H9 (cell line): Measurements from ENCODE around the gene CFAP47. TPM values are rescaled to one million over a fixed set of nuclear protein-coding genes. Genes with fewer than 3 reads are reported as not detected.

Experiments used
- DNase-seq: peaks from one replicate; pipeline ENCODE4 v3.0.0-alpha.2; 2017
- H2AFZ ChIP-seq: one replicate; pipeline ENCODE4 v1.6.1; 2013; ENCODE audit warnings: mild to moderate bottlenecking, low read length, control low read depth, moderate library complexity
- H2AK5ac ChIP-seq: 2 replicates; pipeline ENCODE4 v1.6.1; 2013; ENCODE audit warnings: low read length, control low read depth, mixed read lengths; ENCODE audit not compliant: insufficient read length
- H2BK120ac ChIP-seq: one replicate; pipeline ENCODE4 v1.6.1; 2013; ENCODE audit warnings: low read depth, mild to moderate bottlenecking, low read length, control low read depth, inconsistent platforms; ENCODE audit not compliant: poor library complexity, severe bottlenecking
- H2BK12ac ChIP-seq: 2 replicates; pipeline ENCODE4 v1.6.1; 2013; ENCODE audit warnings: low read length, control low read depth, mixed read lengths, low read depth; ENCODE audit not compliant: insufficient read length
- H2BK15ac ChIP-seq: 2 replicates; pipeline ENCODE4 v1.6.1; 2013; ENCODE audit warnings: low read depth, low read length, control low read depth
- H2BK20ac ChIP-seq: one replicate; pipeline ENCODE4 v1.6.1; 2013; ENCODE audit warnings: low read depth, mild to moderate bottlenecking, low read length, control low read depth, inconsistent platforms; ENCODE audit not compliant: poor library complexity, severe bottlenecking
- H2BK5ac ChIP-seq: 2 replicates; pipeline ENCODE4 v1.6.1; 2013; ENCODE audit warnings: low read length, control low read depth, mixed read lengths; ENCODE audit not compliant: insufficient read length
- H3K14ac ChIP-seq: 2 replicates; pipeline ENCODE4 v1.6.1; 2013; ENCODE audit warnings: low read length, control low read depth; ENCODE audit not compliant: insufficient read depth
- H3K18ac ChIP-seq: 2 replicates; pipeline ENCODE4 v1.6.1; 2013; ENCODE audit warnings: low read depth, mild to moderate bottlenecking, mixed read lengths, low read length, control low read depth; ENCODE audit not compliant: insufficient read length
- H3K23ac ChIP-seq: 2 replicates; pipeline ENCODE4 v1.6.1; 2013; ENCODE audit warnings: low read length, control low read depth, mixed read lengths, low read depth; ENCODE audit not compliant: insufficient read length
- H3K23me2 ChIP-seq: 2 replicates; pipeline ENCODE4 v1.6.1; 2013; ENCODE audit warnings: low read depth, mild to moderate bottlenecking, mixed read lengths, low read length, control low read depth; ENCODE audit not compliant: insufficient read length, poor library complexity, severe bottlenecking
- H3K27ac ChIP-seq: 2 replicates; pipeline ENCODE4 v1.5.1; 2013; ENCODE audit warnings: low read length, control low read depth, mixed read lengths, low read depth; ENCODE audit not compliant: insufficient read length
- H3K27me3 ChIP-seq: 2 replicates; pipeline ENCODE4 v1.6.1; 2013; ENCODE audit warnings: low read length, control low read depth, inconsistent platforms; ENCODE audit not compliant: insufficient read depth
- H3K4ac ChIP-seq: 2 replicates; pipeline ENCODE4 v1.6.1; 2013; ENCODE audit warnings: low read depth, mild to moderate bottlenecking, control low read depth, inconsistent platforms, low read length, moderate library complexity
- H3K4me1 ChIP-seq: 2 replicates; pipeline ENCODE4 v1.6.1; 2013; ENCODE audit warnings: low read length, control low read depth, inconsistent platforms; ENCODE audit not compliant: insufficient read depth
- H3K4me2 ChIP-seq: 2 replicates; pipeline ENCODE4 v1.6.1; 2013; ENCODE audit warnings: low read length, control low read depth, mixed read lengths; ENCODE audit not compliant: insufficient read length, insufficient read depth
- H3K56ac ChIP-seq: 2 replicates; pipeline ENCODE4 v1.6.1; 2013; ENCODE audit warnings: low read depth, mild to moderate bottlenecking, mixed read lengths, low read length, control low read depth; ENCODE audit not compliant: insufficient read length
- H3K79me1 ChIP-seq: 2 replicates; pipeline ENCODE4 v1.6.1; 2013; ENCODE audit warnings: low read depth, mild to moderate bottlenecking, moderate library complexity, low read length, control low read depth, inconsistent platforms; ENCODE audit not compliant: insufficient read depth, poor library complexity, severe bottlenecking
- H3K79me2 ChIP-seq: 2 replicates; pipeline ENCODE4 v1.6.1; 2013; ENCODE audit warnings: low read length, control low read depth, inconsistent platforms; ENCODE audit not compliant: insufficient read depth
- H3K9ac ChIP-seq: 2 replicates; pipeline ENCODE4 v1.6.1; 2013; ENCODE audit warnings: low read length, control low read depth, mixed read lengths; ENCODE audit not compliant: insufficient read length; ENCODE audit errors: extremely low read depth
- H3K9me3 ChIP-seq: one replicate; pipeline ENCODE4 v1.6.1; 2013; ENCODE audit warnings: low read depth, low read length, inconsistent platforms; ENCODE audit not compliant: control insufficient read depth
- H3T11ph ChIP-seq: one replicate; pipeline ENCODE4 v1.6.1; 2013; ENCODE audit warnings: mild to moderate bottlenecking, low read length, control low read depth, inconsistent platforms
- H4K20me1 ChIP-seq: one replicate; pipeline ENCODE4 v1.6.1; 2013; ENCODE audit not compliant: control insufficient read depth, insufficient read length, insufficient read depth
- H4K5ac ChIP-seq: 2 replicates; pipeline ENCODE4 v1.6.1; 2013; ENCODE audit warnings: low read depth, mild to moderate bottlenecking, mixed read lengths, low read length, control low read depth; ENCODE audit not compliant: insufficient read length
- H4K8ac ChIP-seq: replicated peaks from 2 replicates; pipeline ENCODE4 v1.6.1; 2013; ENCODE audit warnings: low read length, control low read depth, mixed read lengths, low read depth; ENCODE audit not compliant: insufficient read length
- H4K91ac ChIP-seq: 2 replicates; pipeline ENCODE4 v1.6.1; 2013; ENCODE audit warnings: low read depth, mild to moderate bottlenecking, moderate library complexity, mixed read lengths, low read length, control low read depth; ENCODE audit not compliant: insufficient read length
- H3K27ac Mint-ChIP-seq, 3 experiments: 2 replicates in 2 of 3; 3 replicates in 1 of 3; pipeline ENCODE4 v1.8.0; 2020 to 2021; ENCODE audit warnings: mixed read lengths in 3 of 3, mild to moderate bottlenecking in 1 of 3, moderate library complexity in 1 of 3
- H3K27me3 Mint-ChIP-seq: 2 replicates; pipeline ENCODE4 v1.8.0; 2021; ENCODE audit warnings: low read depth, mild to moderate bottlenecking, moderate library complexity, mixed read lengths
- H3K36me3 Mint-ChIP-seq, 3 experiments: 2 replicates in 2 of 3; 3 replicates in 1 of 3; pipeline ENCODE4 v1.8.0; 2020 to 2021; ENCODE audit warnings: low read depth in 3 of 3, mixed read lengths in 3 of 3; ENCODE audit not compliant: insufficient read depth in 1 of 3
- H3K4me1 Mint-ChIP-seq, 2 experiments: 2 replicates each; pipeline ENCODE4 v1.8.0; 2020; ENCODE audit warnings: mixed read lengths in 2 of 2
- H3K4me3 Mint-ChIP-seq, 2 experiments: 2 replicates in 1 of 2; 3 replicates in 1 of 2; pipeline ENCODE4 v1.8.0; 2020 to 2021; ENCODE audit warnings: mild to moderate bottlenecking in 2 of 2, mixed read lengths in 2 of 2, moderate library complexity in 1 of 2
- H3K9me3 Mint-ChIP-seq, 2 experiments: 2 replicates in 1 of 2; 3 replicates in 1 of 2; pipeline ENCODE4 v1.8.0; 2020; ENCODE audit warnings: mild to moderate bottlenecking in 2 of 2, mixed read lengths in 2 of 2, moderate library complexity in 1 of 2
- CTCF ChIP-seq: fragments of 200-600 bp; sonication (generic); conservative IDR thresholded peaks from 3 replicates; pipeline ENCODE4 v1.8.0; 2021; ENCODE audit warnings: antibody characterized with exemption, mild to moderate bottlenecking
- total RNA-seq: library from RNA; stranded (reverse); gene quantifications from 2 replicates; pipeline ENCODE4 v1.2.1, GENCODE V29; 2021

CFAP47 gene
- total RNA-seq, 1 experiment from 2014 or later, result not detected

GRCh38 chrX:36160081-36160480 is 240.5 kb downstream of the CFAP47 start:
- no peak for DNase-seq
- no peak overlapping the region for H3K4me2 ChIP-seq
- Mint-ChIP-seq H3K9me3 (peaks cover 24 to 30% of the 10 kb centered on the region in 2 experiments), H3K27ac (no peak overlapping the region), H3K36me3 (no peaks in the 10 kb centered on the region), H3K4me1 (no peaks in the 10 kb centered on the region), H3K27me3 (no peaks in the 10 kb centered on the region), H3K4me3 (no peak overlapping the region)
- no peak overlapping the region for H3K56ac ChIP-seq
- H3K4me1 ChIP-seq, result no peaks in the 10 kb centered on the region; the same call in 1 of the 2 replicates
- no peak overlapping the region for H2BK120ac ChIP-seq
- no peak overlapping the region for H2BK5ac ChIP-seq
- no peak overlapping the region for H3K4ac ChIP-seq
- H4K8ac ChIP-seq, result no peak overlapping the region
- H3K14ac ChIP-seq, result no peak overlapping the region
- no peaks in the 10 kb centered on the region for H4K20me1 ChIP-seq
- no peaks in the 10 kb centered on the region for H3K23me2 ChIP-seq
- H2BK20ac ChIP-seq, result no peak overlapping the region
- H4K5ac ChIP-seq, result no peak overlapping the region
- no peak overlapping the region for H3K18ac ChIP-seq
- H2BK12ac ChIP-seq, result no peak overlapping the region
- H3K79me2 ChIP-seq, result no peaks in the 10 kb centered on the region
- H3K27me3 ChIP-seq, result no peaks in the 10 kb centered on the region
- no peak overlapping the region for H2AFZ ChIP-seq
- H3K9me3 ChIP-seq, result no peaks in the 10 kb centered on the region
- no peak for TF ChIP-seq CTCF
- no peak overlapping the region for H4K91ac ChIP-seq
- no peak overlapping the region for H3K9ac ChIP-seq
- H2BK15ac ChIP-seq, result no peak overlapping the region
- H3K79me1 ChIP-seq, result no peaks in the 10 kb centered on the region
- no peak overlapping the region for H2AK5ac ChIP-seq
- H3K27ac ChIP-seq, result no peak overlapping the region
- no peak overlapping the region for H3T11ph ChIP-seq
- no peak overlapping the region for H3K23ac ChIP-seq
